Measurements from ENCODE around the gene NPAS3. TPM values are rescaled to one million over a fixed set of nuclear protein-coding genes. Genes with fewer than 3 reads are reported as not detected.

NPAS3 gene
- total and polyA plus RNA-seq, 8 donors: 0.09 to 0.79 (median 0.56) TPM

- H3K27me3 ChIP-seq: no peaks in the 10 kb centered on the region
- no peaks in the 10 kb centered on the region for H3K4me1 ChIP-seq
- DNase-seq (no peak), ATAC-seq (no peak)
- no peaks in the 10 kb centered on the region for H3K36me3 ChIP-seq
- no peaks in the 10 kb centered on the region for H3K9me3 ChIP-seq
- H3K27ac ChIP-seq: no peak overlapping the region
- no peak overlapping the region for H3K4me3 ChIP-seq
- intact Hi-C loops (cut with DNase I): no loop called here
- no peak for TF ChIP-seq CTCF (IDR thresholded peaks at IDR 0.05)
Measured at GRCh38 chr14:33061667-33062325, 123.1 kb downstream of the NPAS3 start.

DNA sequence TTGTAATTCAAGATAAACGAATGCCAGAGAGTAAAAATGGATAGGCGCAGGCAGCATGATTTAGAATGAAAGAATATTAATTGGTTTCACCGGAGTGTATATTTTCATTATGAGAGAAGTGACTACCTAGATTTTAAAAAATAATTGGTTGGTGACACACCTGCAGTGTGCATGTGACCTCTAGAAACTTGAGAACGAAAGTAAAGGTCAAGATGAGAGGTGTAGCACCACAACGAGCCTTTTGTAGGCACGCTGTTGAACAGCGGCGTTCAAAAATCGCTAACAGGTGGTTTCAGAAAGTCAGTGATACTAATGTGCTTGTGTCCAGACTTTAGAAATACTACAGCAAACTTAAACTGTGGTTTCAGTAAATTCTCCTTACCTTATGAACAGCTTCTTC is 123.8 kb downstream of the NPAS3 start:
- no peaks in the 10 kb centered on the region for H3K9me3 ChIP-seq
- TF ChIP-seq CTCF (IDR thresholded peaks at IDR 0.05): no peak
- no peaks in the 10 kb centered on the region for H3K4me1 ChIP-seq
- no peak overlapping the region for H3K27ac ChIP-seq
- no peak overlapping the region for H3K4me3 ChIP-seq
- ATAC-seq (peak; percentile 83), DNase-seq (peak in 1 of 4 donors; percentile 5)
- H3K36me3 ChIP-seq: no peaks in the 10 kb centered on the region
- intact Hi-C loops (cut with DNase I): no loop called here
- no peaks in the 10 kb centered on the region for H3K27me3 ChIP-seq

DNA sequence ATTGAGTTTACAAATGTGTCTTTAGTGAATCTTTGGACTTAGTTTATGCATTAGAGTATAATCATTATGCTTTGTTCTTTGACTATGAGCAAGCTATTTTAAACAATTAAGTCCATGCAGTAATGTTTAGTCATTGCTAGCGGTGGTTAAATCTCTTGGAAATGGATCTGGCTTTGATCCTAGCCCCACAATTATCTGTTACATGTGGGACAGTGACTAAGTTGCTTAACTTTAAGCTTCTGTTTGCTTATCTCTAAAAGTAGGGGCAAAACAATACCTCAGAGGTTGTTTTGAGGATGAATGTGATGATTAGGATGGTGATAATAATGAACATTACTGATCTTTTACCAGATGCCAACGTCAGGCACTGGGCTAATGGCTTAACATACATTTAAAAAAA is 124.2 kb downstream of the NPAS3 start:
- no peak overlapping the region for H3K4me3 ChIP-seq
- no peak for TF ChIP-seq CTCF (IDR thresholded peaks at IDR 0.05)
- intact Hi-C loops (cut with DNase I): no loop called here
- ATAC-seq (peak; percentile 13), DNase-seq (no peak)
- no peaks in the 10 kb centered on the region for H3K27me3 ChIP-seq
- no peaks in the 10 kb centered on the region for H3K9me3 ChIP-seq
- H3K4me1 ChIP-seq: no peaks in the 10 kb centered on the region
- H3K27ac ChIP-seq: no peak overlapping the region
- no peaks in the 10 kb centered on the region for H3K36me3 ChIP-seq

DNA sequence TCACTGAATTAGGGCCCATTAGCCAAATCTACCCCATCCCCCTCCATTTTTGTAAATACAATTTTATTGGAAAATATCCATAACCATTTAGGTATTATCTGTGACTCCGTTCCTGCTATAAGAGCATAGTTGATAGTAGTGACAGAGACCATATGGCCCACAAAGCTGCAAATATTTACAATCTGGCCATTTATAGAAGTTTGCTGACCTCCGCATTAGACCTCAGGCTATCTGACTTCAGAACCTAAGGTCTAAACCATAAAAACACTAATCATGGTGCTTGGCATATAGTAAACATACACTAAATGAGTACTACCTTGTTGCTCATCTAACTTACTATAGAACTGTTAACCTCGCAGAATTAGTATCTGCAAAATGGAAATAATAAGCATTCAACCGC is 124.8 kb downstream of the NPAS3 start:
- ATAC-seq (no peak), DNase-seq (no peak)
- no peaks in the 10 kb centered on the region for H3K4me1 ChIP-seq
- no peaks in the 10 kb centered on the region for H3K36me3 ChIP-seq
- no peaks in the 10 kb centered on the region for H3K9me3 ChIP-seq
- intact Hi-C loops (cut with DNase I): no loop called here
- no peak overlapping the region for H3K4me3 ChIP-seq
- H3K27ac ChIP-seq: no peak overlapping the region
- H3K27me3 ChIP-seq: no peaks in the 10 kb centered on the region
- no peak for TF ChIP-seq CTCF (IDR thresholded peaks at IDR 0.05)

DNA sequence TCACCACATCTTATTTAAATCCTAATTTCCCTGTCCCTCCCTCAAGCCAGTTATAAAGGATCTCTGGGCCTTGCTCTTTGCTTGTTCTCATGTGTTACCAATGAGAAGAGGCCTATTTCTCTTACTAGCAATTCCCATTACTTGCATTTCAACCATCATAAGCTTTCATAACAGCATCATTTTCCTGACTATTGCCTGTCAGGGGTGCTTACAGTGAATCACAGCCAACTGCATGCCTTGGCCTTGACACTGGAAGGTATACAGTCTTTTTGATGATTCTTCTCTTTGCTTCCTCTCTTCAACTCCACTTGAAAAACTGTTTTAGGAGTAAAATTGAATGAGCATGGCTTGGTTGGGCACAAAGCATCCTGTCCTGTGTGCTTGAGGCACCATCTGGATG is 127.0 kb downstream of the NPAS3 start:
- H3K4me1 ChIP-seq: no peaks in the 10 kb centered on the region
- no peaks in the 10 kb centered on the region for H3K27me3 ChIP-seq
- H3K27ac ChIP-seq: no peak overlapping the region
- ATAC-seq: no peak
- TF ChIP-seq CTCF (IDR thresholded peaks at IDR 0.05): no peak
- DNase-seq: no peak
- H3K9me3 ChIP-seq: no peaks in the 10 kb centered on the region
- intact Hi-C loops (cut with DNase I): no loop called here
- no peak overlapping the region for H3K4me3 ChIP-seq
- no peaks in the 10 kb centered on the region for H3K36me3 ChIP-seq

Measured in left lung (tissue), 10 donors.